T-helper 22 cell (primary cell): ENCODE data around the gene CSTB.

Source experiments
- DNase-seq: peaks from one replicate; pipeline ENCODE4 v3.0.0-alpha.2; 2020; ENCODE audit warnings: low read depth

CSTB gene

DNA sequence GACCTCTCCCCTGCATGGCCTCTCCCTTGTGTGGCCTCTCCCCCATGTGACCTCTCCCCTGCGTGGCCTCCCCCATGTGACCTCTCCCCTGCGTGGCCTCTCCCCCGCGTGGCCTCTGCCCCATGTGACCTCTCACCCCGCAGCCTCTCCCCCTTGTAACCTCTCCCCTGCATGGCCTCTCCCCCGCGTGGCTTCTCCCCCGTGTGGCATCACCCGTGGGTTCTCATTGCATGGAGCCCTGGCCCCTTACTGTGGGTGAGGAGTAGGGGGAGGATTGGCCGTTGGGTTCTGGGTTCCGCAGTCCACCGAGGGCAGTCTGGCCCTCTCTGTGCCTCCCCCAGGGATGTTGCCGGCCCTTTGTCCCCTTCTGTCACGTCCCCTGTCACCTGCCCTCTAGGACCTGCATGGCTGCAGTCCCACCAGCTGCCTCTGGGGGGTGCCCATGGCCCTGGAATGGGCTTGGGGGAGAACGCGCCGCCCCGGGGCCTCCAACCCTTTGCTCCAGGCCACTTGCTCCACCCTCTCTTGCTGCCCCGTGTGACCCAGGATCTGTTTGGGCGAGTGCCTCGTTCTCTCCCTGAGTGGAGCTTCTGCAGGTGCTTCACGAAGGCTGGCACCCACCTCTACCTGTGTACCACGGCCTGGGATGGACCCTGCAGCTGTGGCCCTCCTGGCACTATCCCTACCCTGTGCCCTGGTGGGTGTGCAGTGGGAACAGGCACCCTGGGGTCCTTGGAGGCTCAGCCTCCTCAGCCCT lies 34.6 kb upstream of the CSTB start:
- DNase-seq: peak; percentile 51

GRCh38 chr21:43809853-43810504 lies 33.9 kb upstream of the CSTB start:
- no peak for DNase-seq

- no peak for DNase-seq
These were observed 33.3 kb upstream of the CSTB start for GRCh38 chr21:43809346-43809799.

DNA sequence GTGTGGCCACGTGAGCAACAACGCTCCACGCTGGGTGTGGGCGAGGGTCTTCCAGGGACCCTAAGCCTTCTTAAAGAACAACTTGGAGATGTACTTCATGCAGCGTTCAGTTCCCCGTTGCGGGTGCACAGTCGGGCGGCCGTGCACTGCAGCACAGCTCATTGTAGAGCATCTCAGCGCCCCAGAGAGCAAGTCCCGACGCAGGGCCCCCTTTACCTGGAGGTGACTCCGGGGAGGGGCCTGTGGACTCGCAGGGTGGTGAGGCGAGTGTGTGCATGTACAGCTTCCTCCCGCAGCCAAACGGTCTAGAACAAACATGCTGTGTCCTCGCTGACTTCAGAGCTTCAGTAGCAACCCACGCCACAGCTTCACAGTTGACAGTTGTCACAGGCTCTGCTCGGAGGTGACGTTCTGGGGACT lies 32.7 kb upstream of the CSTB start:
- DNase-seq: no peak

- DNase-seq: no peak
These were observed 32.3 kb upstream of the CSTB start for GRCh38 chr21:43808367-43808766.

- DNase-seq: no peak
These were observed 30.1 kb upstream of the CSTB start for GRCh38 chr21:43806017-43806710.

- DNase-seq: no peak
These were observed 29.2 kb upstream of the CSTB start for GRCh38 chr21:43805275-43805800.

DNA sequence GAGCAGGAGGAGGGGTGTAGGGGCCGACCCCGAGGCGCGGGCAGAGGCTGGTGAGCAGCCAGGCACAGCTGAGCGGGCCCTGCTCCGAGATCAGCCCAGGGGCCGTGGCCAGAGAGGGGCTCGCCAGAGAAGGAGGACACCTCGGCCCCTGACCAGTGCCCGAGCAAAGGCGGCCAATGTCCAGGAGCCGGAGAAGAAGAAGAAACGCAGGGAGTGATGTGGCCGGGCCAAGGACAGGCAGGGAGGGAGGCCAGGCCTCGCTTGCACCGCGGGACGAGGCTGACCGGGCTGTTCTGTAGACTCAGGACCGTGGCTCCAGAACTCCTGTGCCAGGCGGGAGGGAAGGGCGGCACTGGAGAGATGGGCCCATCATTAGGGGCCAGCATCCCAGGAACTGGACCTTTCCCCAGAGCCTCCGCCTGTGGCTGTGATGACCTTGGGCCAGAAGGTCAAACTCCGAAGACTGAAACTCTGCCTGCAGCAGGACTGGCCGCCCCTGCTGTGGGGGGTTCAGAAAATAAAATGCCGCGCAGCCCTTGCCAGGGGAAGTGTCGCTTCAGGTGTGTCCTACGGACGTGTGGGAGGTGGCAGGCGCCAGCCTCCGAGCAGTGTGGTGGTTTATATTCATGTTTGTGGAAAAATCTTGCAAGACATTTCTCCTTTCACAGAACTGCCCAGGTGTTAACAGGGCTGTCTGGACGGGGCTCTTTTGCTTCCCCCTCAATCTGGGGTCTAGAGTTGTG lies 27.6 kb upstream of the CSTB start:
- no peak for DNase-seq

- DNase-seq: no peak
These were observed 26.7 kb upstream of the CSTB start for GRCh38 chr21:43802713-43803313.

DNA sequence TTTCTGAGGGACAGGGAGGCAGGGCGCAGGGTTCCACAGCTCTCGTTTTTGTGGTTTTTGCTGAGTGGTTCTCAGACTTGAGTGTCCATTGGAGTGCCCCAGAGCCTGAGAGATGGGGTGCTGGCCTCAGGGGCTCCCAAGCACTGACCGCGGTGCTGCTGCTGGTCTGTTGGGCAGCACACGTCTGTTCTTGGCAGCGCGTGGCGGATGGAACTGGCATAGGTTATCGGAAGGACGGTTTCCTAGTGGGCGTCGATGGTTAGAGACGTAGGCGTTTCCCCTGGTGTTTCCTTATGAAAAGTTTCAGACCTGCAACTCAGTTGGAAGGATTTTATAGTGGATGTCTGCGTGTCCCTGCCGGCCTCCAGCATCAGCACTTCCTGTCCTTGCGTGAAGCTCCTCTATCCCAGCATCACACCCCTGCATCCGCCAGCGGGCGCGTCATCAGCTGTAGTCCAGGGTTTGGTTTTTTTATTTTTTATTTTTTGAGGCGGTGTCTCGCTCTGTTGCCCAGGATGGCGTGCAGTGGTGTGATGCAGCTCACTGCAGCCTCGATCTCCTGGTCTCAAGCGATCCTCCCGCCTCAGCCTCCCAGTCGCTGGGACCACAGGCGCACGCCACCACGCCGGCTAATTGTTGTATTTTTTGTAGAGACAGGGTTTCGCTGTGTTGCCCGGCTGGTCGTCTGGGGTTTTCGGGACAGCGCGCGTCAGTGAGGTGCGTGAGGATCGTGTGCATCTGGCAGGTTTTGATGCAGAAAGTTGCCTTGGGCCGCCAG lies 25.1 kb upstream of the CSTB start:
- DNase-seq: no peak

DNA sequence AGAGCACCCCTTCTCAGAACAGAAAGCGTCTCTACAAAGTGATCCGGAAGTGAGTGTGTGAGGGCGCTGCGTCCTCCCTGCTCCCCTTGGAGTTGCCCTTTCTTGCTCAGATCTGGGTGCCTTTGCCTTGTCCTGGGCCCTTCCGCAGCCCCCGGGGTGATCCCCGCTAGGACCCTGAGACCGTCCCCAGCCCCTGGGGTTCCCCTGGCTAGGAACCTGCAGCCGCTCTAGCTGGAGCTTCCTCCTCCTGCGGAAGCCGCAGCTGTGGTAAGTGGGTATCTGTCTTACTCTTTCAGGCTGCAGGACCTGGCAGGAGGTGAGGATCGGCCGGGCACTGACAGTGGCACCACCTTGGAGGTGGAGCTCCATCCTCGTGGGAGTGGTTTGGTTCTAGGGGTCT lies 24.5 kb upstream of the CSTB start:
- no peak for DNase-seq

DNA sequence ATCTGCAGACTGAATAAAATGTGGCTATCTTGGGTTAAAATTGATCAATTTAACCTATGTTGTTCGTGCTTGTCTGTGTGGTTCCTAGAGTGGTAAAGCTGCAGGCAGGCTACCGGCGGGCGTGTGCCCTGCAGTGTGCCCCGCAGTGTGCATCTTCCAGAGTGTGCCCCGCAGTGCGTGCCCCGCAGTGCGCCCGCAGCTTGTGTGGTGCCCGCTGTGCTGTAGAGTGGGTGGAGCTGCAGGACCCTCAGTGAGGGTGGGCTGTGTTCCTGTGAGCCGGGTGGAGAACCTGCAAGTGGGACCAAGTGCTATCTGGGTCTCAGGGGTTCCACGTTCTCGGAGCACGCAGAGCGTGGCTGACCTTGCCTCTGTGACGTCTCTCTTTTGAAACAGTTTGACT lies 24.0 kb upstream of the CSTB start:
- no peak for DNase-seq

GRCh38 chr21:43799301-43799840 lies 23.3 kb upstream of the CSTB start:
- no peak for DNase-seq

DNA sequence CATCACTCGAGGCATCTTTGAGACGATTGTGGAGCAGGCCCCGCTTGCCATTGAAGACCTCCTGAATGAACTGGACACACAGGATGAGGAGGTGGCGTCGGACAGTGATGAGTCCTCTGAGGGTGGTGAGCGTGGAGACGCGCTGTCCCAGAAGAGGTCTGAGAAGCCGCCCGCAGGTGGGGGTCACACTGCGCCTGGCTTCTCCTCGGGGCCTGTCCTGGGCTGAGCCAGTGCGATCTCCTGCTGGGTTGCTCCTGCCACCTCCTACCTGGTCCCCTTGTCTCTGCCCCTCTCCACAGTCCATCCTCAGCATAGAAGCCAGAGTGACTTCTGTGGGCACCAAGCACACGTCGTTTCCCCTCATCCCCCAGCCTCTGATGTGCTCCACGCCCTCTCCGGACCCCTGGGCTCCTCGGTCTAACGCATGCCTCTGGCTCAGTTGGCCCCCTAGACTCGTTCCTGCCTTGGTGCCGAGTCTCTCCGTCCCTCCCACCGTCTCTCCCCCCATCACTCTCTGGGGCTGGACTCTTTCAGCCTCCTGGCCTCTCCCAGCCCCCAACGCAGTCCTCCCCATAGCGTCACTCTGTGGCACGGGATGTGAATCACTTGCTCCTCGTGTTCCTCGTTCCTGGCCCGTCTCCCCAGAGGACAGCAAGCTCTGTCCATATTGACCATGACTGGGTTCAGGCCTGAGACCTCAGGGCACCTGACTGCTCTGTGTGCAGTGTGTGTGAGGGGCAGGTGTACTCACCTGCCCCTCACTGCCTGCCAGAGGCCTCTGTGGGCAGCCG lies 22.0 kb upstream of the CSTB start:
- no peak for DNase-seq

DNA sequence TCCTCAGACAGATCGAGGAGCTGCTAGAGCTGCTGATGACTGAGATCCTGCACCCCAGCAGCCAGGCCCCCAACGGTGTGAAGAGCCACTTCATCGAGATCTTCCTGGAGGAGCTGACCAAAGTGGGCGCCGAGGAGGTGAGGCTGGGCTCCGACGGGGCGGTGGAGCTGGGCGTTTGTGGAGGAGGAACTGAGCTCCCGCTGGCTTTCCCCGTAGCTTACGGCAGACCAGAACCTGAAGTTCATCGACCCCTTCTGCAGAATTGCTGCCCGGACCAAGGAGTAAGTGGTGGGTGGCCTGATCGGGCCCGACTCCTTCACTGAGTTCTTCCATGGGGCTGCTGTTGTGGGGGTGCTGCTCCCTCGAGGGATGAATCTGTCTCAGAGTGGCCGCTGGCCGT lies 21.3 kb upstream of the CSTB start:
- no peak for DNase-seq

DNA sequence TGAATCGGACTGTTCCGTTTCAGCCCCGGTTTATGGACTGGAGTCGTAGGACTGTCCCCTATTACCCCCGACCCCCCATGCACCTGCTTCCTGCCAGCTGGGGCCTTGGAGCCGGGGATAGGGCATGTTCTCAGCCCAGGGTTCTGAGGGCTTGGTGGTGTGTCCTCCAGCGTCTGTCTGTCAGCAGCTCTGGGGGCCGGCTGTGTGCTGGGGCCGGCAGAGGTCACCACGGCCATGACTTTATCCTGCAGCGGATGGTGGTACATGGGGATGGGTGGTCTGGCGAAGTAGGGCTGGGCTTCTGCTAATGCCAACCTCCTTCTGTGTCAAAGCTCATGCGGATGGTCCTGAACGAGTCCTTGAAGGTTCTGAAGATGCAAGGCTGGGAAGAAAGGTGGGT lies 18.7 kb upstream of the CSTB start:
- DNase-seq: no peak

DNA sequence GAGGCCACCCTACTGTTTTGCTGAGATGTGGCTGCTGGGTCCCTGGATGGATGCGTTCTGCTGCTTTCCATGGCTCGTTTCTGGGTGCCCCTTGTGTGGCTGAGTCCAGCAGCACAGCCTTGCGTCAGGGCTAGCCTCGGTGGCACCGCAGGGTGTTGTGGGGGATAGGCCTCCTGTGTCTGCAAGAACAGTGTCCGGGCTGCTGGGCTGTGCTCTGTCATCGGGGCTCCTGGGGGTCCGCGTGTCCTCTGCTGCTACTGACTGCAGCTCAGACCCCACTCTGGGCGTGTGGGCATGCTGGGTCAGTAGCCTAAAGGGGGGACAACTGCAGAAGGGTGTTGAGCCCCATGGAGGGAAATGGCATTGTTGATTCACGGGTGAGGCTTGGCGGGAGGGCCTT lies 18.2 kb upstream of the CSTB start:
- no peak for DNase-seq

- DNase-seq: no peak
These were observed 17.1 kb upstream of the CSTB start for GRCh38 chr21:43793243-43793642.

- no peak for DNase-seq
These were observed 16.3 kb upstream of the CSTB start for GRCh38 chr21:43792406-43792805.

- no peak for DNase-seq
These were observed 14.0 kb upstream of the CSTB start for GRCh38 chr21:43790010-43790524.
